ENCODE measurements around the gene IRAK1BP1. TPM values are rescaled to one million over a fixed set of nuclear protein-coding genes. Genes with fewer than 3 reads are reported as not detected.
A peak's percentile ranks its signal among the peaks of the same experiment; 100 is the strongest.

IRAK1BP1 gene
- polyA plus RNA-seq, 2 of the 4 experiments (the other 2 are of a cell fraction): 0.92 to 2.6 TPM

GRCh38 chr6:78942446-78942845 is 75.1 kb downstream of the IRAK1BP1 start:
- Histone ChIP-seq H3K9me3 (no peaks in the 10 kb centered on the region), H3K27ac (no peak overlapping the region), H3K4me1 (no peaks in the 10 kb centered on the region), H3K4me2 (no peak overlapping the region), H3K4me3 (no peak overlapping the region)
- FAIRE-seq: no peak
- TF ChIP-seq USF2 (IDR thresholded peaks at IDR 0.05) (no peak), PHF8 (IDR thresholded peaks at IDR 0.05; ENCODE audit: borderline replicate concordance, low read depth) (no peak), FOXS1 (CRISPR knock-in tag; IDR thresholded peaks at IDR 0.05) (no peak), ZSCAN20 (CRISPR knock-in tag; IDR thresholded peaks at IDR 0.05) (no peak), MAX (IDR thresholded peaks at IDR 0.05) (no peak), CHD2 (IDR thresholded peaks at IDR 0.05; ENCODE audit: low read length, partially characterized antibody) (no peak), HES2 (IDR thresholded peaks at IDR 0.05) (no peak), RNF2 (IDR thresholded peaks at IDR 0.05; ENCODE audit: borderline replicate concordance, low read depth) (no peak), EP300 (IDR thresholded peaks at IDR 0.05) (no peak), HMGXB4 (CRISPR knock-in tag; IDR thresholded peaks at IDR 0.05; ENCODE audit: borderline replicate concordance) (no peak), ATOH8 (CRISPR knock-in tag; IDR thresholded peaks at IDR 0.05; ENCODE audit: low read depth) (no peak), BHLHE40 (IDR thresholded peaks at IDR 0.05; ENCODE audit: low read depth, low read length) (no peak), CHD4 (IDR thresholded peaks at IDR 0.05; ENCODE audit: borderline replicate concordance) (no peak), POLR2AphosphoS2 (conservative IDR thresholded peaks at IDR 0.05; ENCODE audit: low read length) (no peak), TFCP2L1 (CRISPR knock-in tag; IDR thresholded peaks at IDR 0.05) (no peak), RAD21 (conservative IDR thresholded peaks at IDR 0.05 in 1 of 2, IDR thresholded peaks at IDR 0.05 in 1 of 2) (no peak), MAFK (IDR thresholded peaks at IDR 0.05; ENCODE audit: partially characterized antibody) (no peak), POLR2A (IDR thresholded peaks at IDR 0.05; ENCODE audit: low read length) (no peak), CBX8 (IDR thresholded peaks at IDR 0.05) (no peak), RFX5 (IDR thresholded peaks at IDR 0.05) (no peak)
- ChIA-PET POLR2A (no interaction called here), CTCF (no interaction called here)
- 94% methylated on average over 1 of the region's 1 CpG for WGBS (ENCODE audit: missing lambda C conversion rate)
- no peak for ATAC-seq
- no peak for DNase-seq (ENCODE audit: low read depth in 1 of 2, low spot score in 1 of 2)

- 84% methylated on average over 2 of the region's 2 CpGs for WGBS (ENCODE audit: missing lambda C conversion rate)
- H3K4me1 ChIP-seq: no peaks in the 10 kb centered on the region
- no peak overlapping the region for H3K27ac ChIP-seq
- no peak for ATAC-seq
- TF ChIP-seq FOSL2 (IDR thresholded peaks at IDR 0.05): no peak
- 0 out of 2 replicates have a peak, but pooled peaks have one; percentile 7 for TF ChIP-seq FOSL2 (CRISPR knock-in tag; IDR thresholded peaks at IDR 0.05)
- TF ChIP-seq RARB (CRISPR knock-in tag; IDR thresholded peaks at IDR 0.05): no peak
- ChIA-PET CTCF (no interaction called here), POLR2A (no interaction called here)
- H3K4me3 ChIP-seq: no peak overlapping the region
- DNase-seq (ENCODE audit: low read depth in 1 of 2, low spot score in 1 of 2): no peak
- FAIRE-seq: no peak
- peaks cover 13% of the 10 kb centered on the region for H3K9me3 ChIP-seq
- H3K4me2 ChIP-seq: no peak overlapping the region
Observed at GRCh38 chr6:78947529-78947928, 80.2 kb downstream of the IRAK1BP1 start.
